ENCODE measurements around the gene CLN5. TPM values are rescaled to one million over a fixed set of nuclear protein-coding genes. Genes with fewer than 3 reads are reported as not detected.

CLN5 gene
- total and polyA plus RNA-seq, 2 of the 4 experiments (the other 2 are of a cell fraction), result 11.3 to 15.1 TPM

GRCh38 chr13:76969488-76970365 is 22.2 kb upstream of the CLN5 start:
- dilution Hi-C loops (cut with HindIII; ENCODE audit: low sequenced_read_pairs, unreplicated experiment) (no loop called here), intact Hi-C loops (cut with micrococcal nuclease) (no loop called here), in situ Hi-C loops (cut with MboI; ENCODE audit: low sequenced_read_pairs) (no loop called here)
- no peak overlapping the region for H2BK20ac ChIP-seq (ENCODE audit: low read depth, low read length)
- WGBS, 2 experiments (ENCODE audit: extremely low coverage in 2 of 2, insufficient read length in 1 of 2), result 38% methylated on average over 1 of the region's 5 CpGs; no CpG with 5 or more reads in 1 of the 2 experiments
- no peak overlapping the region for H3K4me3 ChIP-seq (ENCODE audit: insufficient read depth, low read depth, low read length)
- H3K9me1 ChIP-seq (ENCODE audit: insufficient read depth, low read length), result no peaks in the 10 kb centered on the region
- no peak overlapping the region for H2BK120ac ChIP-seq (ENCODE audit: low read depth, low read length)
- ChIA-PET POLR2A (ENCODE audit: unreplicated experiment) (no interaction called here), CTCF (no interaction called here)
- H3K27ac ChIP-seq (ENCODE audit: insufficient read depth, low read length), result no peak overlapping the region
- H3K4me2 ChIP-seq (ENCODE audit: low read depth, low read length), result no peak overlapping the region
- H3K36me3 ChIP-seq (ENCODE audit: control insufficient read depth, insufficient read depth, low read length), result no peaks in the 10 kb centered on the region
- no peak overlapping the region for H3K4ac ChIP-seq (ENCODE audit: low read depth, low read length)
- H3K23ac ChIP-seq (ENCODE audit: low read depth, low read length), result no peak overlapping the region
- no peak overlapping the region for H2AK5ac ChIP-seq (ENCODE audit: low read depth, low read length)
- no peak overlapping the region for H3K18ac ChIP-seq (ENCODE audit: low read depth, low read length)
- no peaks in the 10 kb centered on the region for H4K20me1 ChIP-seq (ENCODE audit: insufficient read depth, low read length)
- DNase-seq (no peak), ATAC-seq (ENCODE audit: low read depth) (peak; percentile 41; the same call in 1 of the 2 replicates)
- no peaks in the 10 kb centered on the region for H3K79me1 ChIP-seq (ENCODE audit: low read depth in 1 of 2, low read length in 2 of 2)
- no peak overlapping the region for H3K14ac ChIP-seq (replicated peaks; ENCODE audit: low read depth, low read length)
- peaks cover 1% of the 10 kb centered on the region; the same call in 1 of the 2 replicates for H3K4me1 ChIP-seq (ENCODE audit: control insufficient read depth, insufficient read depth, low read length)
- no TSS peak for BruUV-seq (replicated peaks)
- no peaks in the 10 kb centered on the region for H3K9me3 ChIP-seq (ENCODE audit: control insufficient read depth, insufficient read depth, low read length)
- H4K8ac ChIP-seq (ENCODE audit: low read depth in 2 of 2, low read length in 2 of 2), result no peak overlapping the region
- no peak overlapping the region for H2AK9ac ChIP-seq (replicated peaks; ENCODE audit: low read depth, low read length, poor library complexity)
- H2AFZ ChIP-seq (replicated peaks; ENCODE audit: low read length, poor library complexity), result no peak overlapping the region
- no peak overlapping the region for H4K91ac ChIP-seq (ENCODE audit: insufficient read depth, low read depth, low read length)
- H3K27me3 ChIP-seq (ENCODE audit: control insufficient read depth, insufficient read depth, low read length), result peaks cover 12% of the 10 kb centered on the region
- H2BK15ac ChIP-seq (ENCODE audit: low read depth, low read length), result no peak overlapping the region
- no peak overlapping the region for H3K56ac ChIP-seq (ENCODE audit: extremely low read depth, insufficient read depth, low read length)
- TF ChIP-seq CHD1 (IDR thresholded peaks at IDR 0.05; ENCODE audit: low read depth, low read length), result no peak
- no peak for TF ChIP-seq BHLHE40 (IDR thresholded peaks at IDR 0.05; ENCODE audit: low read depth, low read length)
- TF ChIP-seq MAZ (IDR thresholded peaks at IDR 0.05; ENCODE audit: borderline replicate concordance, low read depth, low read length), result no peak
- TF ChIP-seq USF2 (IDR thresholded peaks at IDR 0.05; ENCODE audit: low read depth, low read length), result no peak
- no peak for TF ChIP-seq RFX5 (IDR thresholded peaks at IDR 0.05; ENCODE audit: low read depth, low read length)
- no peak for TF ChIP-seq NFE2L2 (IDR thresholded peaks at IDR 0.05; ENCODE audit: low read depth, low read length)
- no peak overlapping the region for H3K9ac ChIP-seq (ENCODE audit: low read depth, low read length)
- no peak overlapping the region for H2BK5ac ChIP-seq (ENCODE audit: low read depth, low read length, poor library complexity, severe bottlenecking)
- no peak overlapping the region for H4K5ac ChIP-seq (ENCODE audit: low read depth, low read length)
